ENCODE results near the gene PTGR2. TPM values are rescaled to one million over a fixed set of nuclear protein-coding genes. Genes with fewer than 3 reads are reported as not detected.

The PTGR2 gene
- total and polyA plus RNA-seq, 2 of the 8 experiments (the other 6 are each of a cell fraction or from before 2014, with no cell fraction given), result 6.0 to 17.5 TPM

- no peak for TF ChIP-seq CHD7 (IDR thresholded peaks at IDR 0.05; ENCODE audit: insufficient replicate concordance, low read length)
- no peak for TF ChIP-seq EZH2 (IDR thresholded peaks at IDR 0.05; ENCODE audit: low read depth, low read length, severe bottlenecking)
- no peak for TF ChIP-seq BRCA1 (IDR thresholded peaks at IDR 0.05; ENCODE audit: low read depth, low read length)
Observed at GRCh38 chr14:73815849-73816248, 35.8 kb upstream of the PTGR2 start (continued).
